Lower leg skin (tissue), 4 donors: ENCODE data around the gene PPP2R5E. TPM values are rescaled to one million over a fixed set of nuclear protein-coding genes. Genes with fewer than 3 reads are reported as not detected.

Source experiments
- DNase-seq, 2 donors: peaks; one replicate each; pipeline ENCODE4 v3.0.0-alpha.2; 2019; ENCODE audit warnings: low spot score in 2 of 2
- H3K4me3 ChIP-seq: fragments of 200-600 bp; sonication (generic); 2 replicates; pipeline ENCODE4 v1.5.1; 2017; ENCODE audit warnings: mild to moderate bottlenecking, low read depth; ENCODE audit not compliant: poor library complexity, severe bottlenecking
- POLR2A ChIP-seq, 2 donors: fragments of 450-650 bp; IDR thresholded peaks; one replicate each; pipeline ENCODE4 v1.6.1; 2016 to 2017; ENCODE audit warnings: antibody characterized with exemption in 2 of 2, mild to moderate bottlenecking in 1 of 2, moderate library complexity in 1 of 2
- WGBS, 2 donors: methylation state at CpG; one replicate each; pipeline ENCODE4 v1.1.5; 2018; 5-methylcytosine and 5-hydroxymethylcytosine counted together
- intact Hi-C: fragments of 100-400 bp; cut with DNase I; formaldehyde crosslinking; loops from one replicate; pipeline ENCODE4 v1.15.0; 2023; ENCODE audit warnings: low total_unique reads
- total RNA-seq, 4 donors: library from RNA; depleted of rRNA; stranded (reverse); fragments of >200 nt; gene quantifications; one replicate each; pipeline ENCODE4 v1.1.0, GENCODE V29; 2016
- TF ChIP-seq, protein P1 (sequence below), 3 donors: fragments of 450-650 bp; IDR thresholded peaks; one replicate each; pipeline ENCODE4 v1.5.1; 2016; ENCODE audit warnings: antibody characterized with exemption in 3 of 3, mild to moderate bottlenecking in 3 of 3, moderate library complexity in 2 of 3

PPP2R5E gene
- total RNA-seq, 4 donors from 2014 or later: 15.0 to 22.5 (median 18.2) TPM

DNA sequence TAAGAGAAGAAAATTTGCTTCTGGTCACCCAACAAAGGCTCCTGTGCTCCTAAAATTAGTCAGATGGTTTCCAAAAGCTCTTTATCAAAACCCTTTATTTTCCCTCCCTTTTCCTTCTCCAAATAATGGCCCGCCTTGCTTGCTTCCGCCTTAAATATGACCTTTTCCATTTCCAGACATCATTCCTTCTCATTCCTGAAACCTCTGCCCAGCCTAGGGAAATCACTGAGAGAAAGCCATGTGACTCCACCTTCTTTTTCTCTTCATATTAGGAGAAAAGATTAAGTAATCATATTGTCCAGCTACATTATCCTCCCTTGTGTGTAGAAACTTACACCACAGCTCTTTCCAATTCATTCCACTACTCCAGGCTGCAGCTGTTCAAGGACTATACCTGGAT is 148.7 kb downstream of the PPP2R5E start:
- intact Hi-C loops: loop anchor here (10.0 kb wide), 1 partner anchor 150 kb away; the partner anchor contains the start of gene PPP2R5E
- H3K4me3 ChIP-seq: no peak overlapping the region
- TF ChIP-seq, protein P1, sequence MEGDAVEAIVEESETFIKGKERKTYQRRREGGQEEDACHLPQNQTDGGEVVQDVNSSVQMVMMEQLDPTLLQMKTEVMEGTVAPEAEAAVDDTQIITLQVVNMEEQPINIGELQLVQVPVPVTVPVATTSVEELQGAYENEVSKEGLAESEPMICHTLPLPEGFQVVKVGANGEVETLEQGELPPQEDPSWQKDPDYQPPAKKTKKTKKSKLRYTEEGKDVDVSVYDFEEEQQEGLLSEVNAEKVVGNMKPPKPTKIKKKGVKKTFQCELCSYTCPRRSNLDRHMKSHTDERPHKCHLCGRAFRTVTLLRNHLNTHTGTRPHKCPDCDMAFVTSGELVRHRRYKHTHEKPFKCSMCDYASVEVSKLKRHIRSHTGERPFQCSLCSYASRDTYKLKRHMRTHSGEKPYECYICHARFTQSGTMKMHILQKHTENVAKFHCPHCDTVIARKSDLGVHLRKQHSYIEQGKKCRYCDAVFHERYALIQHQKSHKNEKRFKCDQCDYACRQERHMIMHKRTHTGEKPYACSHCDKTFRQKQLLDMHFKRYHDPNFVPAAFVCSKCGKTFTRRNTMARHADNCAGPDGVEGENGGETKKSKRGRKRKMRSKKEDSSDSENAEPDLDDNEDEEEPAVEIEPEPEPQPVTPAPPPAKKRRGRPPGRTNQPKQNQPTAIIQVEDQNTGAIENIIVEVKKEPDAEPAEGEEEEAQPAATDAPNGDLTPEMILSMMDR (IDR thresholded peaks at IDR 0.05): no peak
- TF ChIP-seq POLR2A (IDR thresholded peaks at IDR 0.05): no peak
- DNase-seq: no peak
- 89 to 98% methylated on average over 2 of the region's 2 CpGs for WGBS, 2 donors

DNA sequence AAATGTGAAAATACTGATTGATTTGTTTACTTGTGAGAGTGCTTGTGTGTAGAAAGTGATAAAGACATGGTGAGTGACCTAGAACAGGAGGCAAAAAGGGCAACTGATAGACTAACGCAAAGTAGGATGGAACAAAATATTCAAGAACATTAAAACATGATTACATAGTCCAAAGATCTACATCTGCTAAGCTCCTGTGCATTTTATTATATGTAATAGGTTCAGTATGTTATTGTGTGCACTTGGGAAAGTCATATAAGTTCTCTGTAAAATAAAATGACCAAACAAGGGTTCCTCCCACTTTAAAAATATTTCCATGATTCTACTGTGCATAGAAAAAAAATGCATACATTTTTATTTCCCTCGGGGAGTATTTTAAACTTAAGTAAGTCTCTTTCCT is 150.2 kb downstream of the PPP2R5E start:
- no peak overlapping the region for H3K4me3 ChIP-seq
- 69 to 79% methylated on average over 2 of the region's 2 CpGs for WGBS, 2 donors
- intact Hi-C loops: loop anchor here (10.0 kb wide), 1 partner anchor 152 kb away; the partner anchor contains the start of gene PPP2R5E
- TF ChIP-seq POLR2A (IDR thresholded peaks at IDR 0.05): no peak
- TF ChIP-seq, protein P1 (IDR thresholded peaks at IDR 0.05): no peak
- DNase-seq: no peak

DNA sequence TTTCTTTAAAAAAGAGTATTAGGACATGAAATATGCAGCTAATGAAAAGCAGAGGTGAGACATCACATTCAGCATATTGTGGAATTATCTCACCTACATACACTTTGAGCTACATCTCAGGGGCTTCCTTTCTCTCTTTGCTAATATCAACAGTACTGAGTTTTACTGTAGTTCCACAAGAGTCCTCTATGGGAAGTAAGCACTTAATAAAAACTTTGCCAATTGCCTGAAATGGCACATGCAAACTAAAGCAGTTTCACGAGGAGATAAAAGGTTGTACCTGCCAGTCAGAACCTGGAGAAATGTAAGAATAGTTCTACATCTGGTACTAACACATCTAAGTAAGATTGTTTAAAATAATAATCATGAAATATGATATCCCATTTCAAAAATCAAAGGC is 150.9 kb downstream of the PPP2R5E start:
- no peak for DNase-seq
- TF ChIP-seq POLR2A (IDR thresholded peaks at IDR 0.05): no peak
- TF ChIP-seq, protein P1 (IDR thresholded peaks at IDR 0.05): no peak
- WGBS, 2 donors: 36 to 44% methylated on average over 1 of the region's 1 CpG
- intact Hi-C loops: loop anchor here (10.0 kb wide), 1 partner anchor 153 kb away; the partner anchor contains the start of gene PPP2R5E
- no peak overlapping the region for H3K4me3 ChIP-seq

DNA sequence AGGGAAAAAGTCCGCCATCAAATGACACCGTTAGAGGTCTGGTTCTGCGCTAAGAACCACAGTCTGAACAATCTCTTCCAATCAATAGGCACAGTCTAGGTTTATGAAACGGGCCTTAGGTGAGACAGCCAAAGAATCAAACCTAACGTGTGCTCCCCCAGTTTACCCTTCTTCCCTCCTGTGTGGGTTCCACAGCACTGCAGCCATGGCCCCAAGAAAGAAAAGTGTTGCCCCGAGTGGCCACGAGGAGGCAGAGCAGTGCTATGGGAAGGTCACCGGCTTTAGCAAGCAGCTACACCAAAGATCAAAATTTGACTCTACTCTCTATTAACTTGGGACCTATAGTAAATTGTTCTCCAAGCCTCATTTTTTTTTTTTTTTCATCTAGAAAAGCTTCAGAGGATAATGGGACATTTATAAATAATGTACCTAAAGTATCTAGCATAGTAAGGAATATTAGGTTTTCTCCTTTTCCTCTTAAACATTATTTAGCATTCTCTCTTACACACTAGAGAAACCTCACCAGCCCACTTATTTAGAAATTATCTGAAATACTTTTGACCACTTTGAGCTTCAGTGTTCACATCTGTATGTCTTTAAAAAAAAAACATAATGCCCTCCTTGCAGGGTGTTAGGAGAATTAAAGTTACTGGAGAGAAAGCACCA is 154.3 kb downstream of the PPP2R5E start:
- TF ChIP-seq, protein P1 (IDR thresholded peaks at IDR 0.05): no peak
- no peak for TF ChIP-seq POLR2A (IDR thresholded peaks at IDR 0.05)
- WGBS, 2 donors: 56 to 59% methylated on average over 8 of the region's 8 CpGs
- intact Hi-C loops: no loop called here
- no peak overlapping the region for H3K4me3 ChIP-seq
- peak; percentile 32 to 87 for DNase-seq

DNA sequence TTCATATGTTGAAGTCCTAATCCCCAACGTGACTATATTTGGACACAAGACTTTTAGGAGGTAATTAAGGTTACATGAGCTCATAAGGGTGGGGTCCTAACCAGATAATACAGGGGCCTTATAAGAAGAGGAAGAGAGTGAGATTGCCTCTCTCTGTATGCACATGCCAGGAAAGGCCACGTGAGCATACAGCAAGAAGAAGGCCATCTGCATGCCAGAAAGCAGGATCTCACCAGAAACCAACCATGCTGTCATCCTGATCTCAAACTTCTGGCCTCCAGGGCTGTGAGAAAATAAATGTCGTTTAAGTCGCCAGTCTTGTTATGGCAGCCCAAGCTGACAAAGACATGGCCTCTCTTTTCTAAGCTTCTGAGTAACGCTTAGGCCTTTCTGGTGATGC is 155.5 kb downstream of the PPP2R5E start:
- no peak overlapping the region for H3K4me3 ChIP-seq
- TF ChIP-seq POLR2A (IDR thresholded peaks at IDR 0.05): no peak
- TF ChIP-seq, protein P1 (IDR thresholded peaks at IDR 0.05): no peak
- WGBS, 2 donors: 71 to 79% methylated on average over 5 of the region's 5 CpGs
- no peak for DNase-seq
- intact Hi-C loops: no loop called here
